HepG2 (cell line): ENCODE data around the gene NUDT22. TPM values are rescaled to one million over a fixed set of nuclear protein-coding genes. Genes with fewer than 3 reads are reported as not detected.
A peak's percentile ranks its signal among the peaks of the same experiment; 100 is the strongest.

Experiments used
- DR1 ChIP-seq: sonication (generic); formaldehyde crosslinking; IDR thresholded peaks from 2 replicates; pipeline ENCODE4 v1.8.0; 2021; ENCODE audit warnings: mild to moderate bottlenecking, missing genetic modification reagents, inconsistent platforms
- FOXP4 ChIP-seq: sonication (generic); formaldehyde crosslinking; IDR thresholded peaks from 2 replicates; pipeline ENCODE4 v1.4.0; 2020; ENCODE audit warnings: missing genetic modification reagents
- HMGXB3 ChIP-seq: sonication (generic); formaldehyde crosslinking; IDR thresholded peaks from 2 replicates; pipeline ENCODE4 v1.4.0; 2020; ENCODE audit warnings: missing genetic modification reagents, borderline replicate concordance
- HNRNPLL ChIP-seq: fragments of 200-400 bp; formaldehyde crosslinking; IDR thresholded peaks from 2 replicates; pipeline ENCODE4 v1.6.1; 2017; ENCODE audit warnings: mild to moderate bottlenecking, low read depth, low read length; ENCODE audit not compliant: poor library complexity, severe bottlenecking
- KDM3A ChIP-seq: IDR thresholded peaks from 2 replicates; pipeline ENCODE4 v1.6.1; 2018; ENCODE audit warnings: low read depth, missing compliant biosample characterization
- MNT ChIP-seq: fragments of 450-650 bp; IDR thresholded peaks from 2 replicates; pipeline ENCODE4 v1.6.1; 2016
- TGIF2 ChIP-seq: IDR thresholded peaks from 2 replicates; pipeline ENCODE4 v1.6.1; 2016; ENCODE audit warnings: control low read depth, missing compliant biosample characterization
- THAP9 ChIP-seq: sonication (generic); formaldehyde crosslinking; IDR thresholded peaks from 2 replicates; pipeline ENCODE4; 2020; ENCODE audit warnings: missing genetic modification reagents, mild to moderate bottlenecking, borderline replicate concordance
- ZNF441 ChIP-seq: sonication (generic); formaldehyde crosslinking; IDR thresholded peaks from 2 replicates; pipeline ENCODE4 v1.7.0; 2021; ENCODE audit warnings: missing genetic modification reagents, borderline replicate concordance
- ZNF512B ChIP-seq: sonication (generic); formaldehyde crosslinking; IDR thresholded peaks from 2 replicates; pipeline ENCODE4 v1.5.1; 2020; ENCODE audit warnings: missing genetic modification reagents, mild to moderate bottlenecking, borderline replicate concordance
- ZNF709 ChIP-seq: sonication (generic); formaldehyde crosslinking; IDR thresholded peaks from 2 replicates; pipeline ENCODE4 v1.5.0; 2020; ENCODE audit warnings: mild to moderate bottlenecking, missing genetic modification reagents
- ZNF839 ChIP-seq: sonication (generic); formaldehyde crosslinking; IDR thresholded peaks from 2 replicates; pipeline ENCODE4 v1.4.0; 2020; ENCODE audit warnings: missing genetic modification reagents, mild to moderate bottlenecking, borderline replicate concordance
- ZSCAN22 ChIP-seq: sonication (generic); formaldehyde crosslinking; IDR thresholded peaks from 2 replicates; pipeline ENCODE4 v1.4.0; 2020; ENCODE audit warnings: mild to moderate bottlenecking, missing genetic modification reagents
- polyA plus RNA-seq, 8 experiments: library from polyadenylated mRNA; depleted of rRNA in 3 of 8; stranded (reverse) in 7 of 8; unstranded in 1 of 8; fragments of >200 nt; fragmentation: Illumina TruSeq in 4 of 8; extraction: Trizol in 4 of 8; gene quantifications; 2 replicates each; pipeline versions ENCODE4 v1.2.1 to v1.2.3, GENCODE V29; 2011 to 2016; ENCODE audit warnings: low read depth in 4 of 8, missing spikeins in 1 of 8, mixed read lengths in 1 of 8; ENCODE audit not compliant: insufficient read depth in 1 of 8
- total RNA-seq, 5 experiments: library from RNA; depleted of rRNA; stranded (reverse); fragments of >200 nt; fragmentation: Illumina TruSeq; extraction: Trizol; gene quantifications; 2 replicates each; pipeline ENCODE4 v1.2.3, GENCODE V29; 2016; ENCODE audit warnings: low read depth in 1 of 5

The NUDT22 gene
- total and polyA plus RNA-seq, 2 of the 13 experiments (the other 11 are each of a cell fraction or from before 2014, with no cell fraction given) = 33.5 to 39.8 TPM

GRCh38 chr11:64237484-64237951, 11.4 kb downstream of the NUDT22 start (continued):
- TF ChIP-seq THAP9 (no peak), TGIF2 (0 out of 2 replicates have a peak, but pooled peaks have one; percentile 34), ZNF709 (no peak), ZNF839 (no peak), FOXP4 (CRISPR knock-in tag) (peak; percentile 92), ZNF441 (CRISPR knock-in tag) (no peak), ZNF512B (CRISPR knock-in tag) (no peak), KDM3A (CRISPR knock-in tag) (peak; percentile 40; the same call in 1 of the 2 replicates), HMGXB3 (CRISPR knock-in tag) (no peak), ZSCAN22 (peak; percentile 93), HNRNPLL (peak; percentile 16), DR1 (CRISPR knock-in tag) (peak; percentile 40; the same call in 1 of the 2 replicates), MNT (peak; percentile 41; the same call in 1 of the 2 replicates)
